Panc1 (cell line): Measurements from ENCODE around the gene GLT1D1. TPM values are rescaled to one million over a fixed set of nuclear protein-coding genes. Genes with fewer than 3 reads are reported as not detected.

Experiments
- ATAC-seq: fragments of 200-7000 bp; cut with Tn5 transposase; 2 replicates; pipeline ENCODE4 v1.9.1; 2020; ENCODE audit warnings: mild to moderate bottlenecking, moderate library complexity
- BruUV-seq: library from RNA; stranded (reverse); fragments of 400-500 nt; replicated peaks from 2 replicates; lab custom pipeline; 2021; lab: Mats Ljungman, UMichigan
- CTCF ChIA-PET: fragments of 300-600 bp; sonication (Branson Sonifier 250); formaldehyde crosslinking; loops from one replicate; lab custom pipeline; 2022; ENCODE audit warnings: antibody characterized with exemption; lab: Charles Lee
- POLR2A ChIA-PET: fragments of 300-600 bp; sonication (Branson Sonifier 250); formaldehyde crosslinking; loops from one replicate; lab custom pipeline; 2022; ENCODE audit warnings: antibody characterized with exemption; lab: Charles Lee
- DNase-seq: peaks from one replicate; pipeline ENCODE4 v3.0.0-alpha.2; 2010; ENCODE audit warnings: low read depth, low spot score
- H3K27ac ChIP-seq: 2 replicates; pipeline ENCODE4 v1.5.1; 2011; ENCODE audit warnings: mild to moderate bottlenecking, low read length, inconsistent platforms
- H3K27me3 ChIP-seq: fragments of 200-500 bp; sonication (Bioruptor generic); 2 replicates; pipeline ENCODE4 v1.6.0; 2014; ENCODE audit warnings: low read length, inconsistent platforms; ENCODE audit not compliant: control insufficient read depth, insufficient read depth
- H3K36me3 ChIP-seq: fragments of 200-500 bp; sonication (Bioruptor generic); 2 replicates; pipeline ENCODE4 v1.5.1; 2014; ENCODE audit warnings: inconsistent platforms, mild to moderate bottlenecking, low read length, moderate library complexity; ENCODE audit not compliant: control insufficient read depth, insufficient read depth
- H3K4me1 ChIP-seq: 2 replicates; pipeline ENCODE4 v1.5.1; 2011; ENCODE audit warnings: inconsistent platforms, mild to moderate bottlenecking, low read length, moderate library complexity; ENCODE audit not compliant: control insufficient read depth, insufficient read depth
- H3K4me3 ChIP-seq, 2 experiments: 2 replicates each; pipeline ENCODE4 v1.5.1; 2011 to 2012; ENCODE audit warnings: low read depth in 2 of 2, low read length in 2 of 2, mild to moderate bottlenecking in 2 of 2, inconsistent platforms in 1 of 2, moderate library complexity in 1 of 2
- H3K9me3 ChIP-seq: fragments of 200-500 bp; sonication (Bioruptor generic); 2 replicates; pipeline ENCODE4 v1.5.1; 2014; ENCODE audit warnings: low read depth, mild to moderate bottlenecking, inconsistent platforms, low read length, moderate library complexity; ENCODE audit not compliant: control insufficient read depth, insufficient read depth
- CTCF ChIP-seq: fragments of 450-650 bp; IDR thresholded peaks from 2 replicates; pipeline ENCODE4 v1.5.1; 2017; ENCODE audit warnings: mild to moderate bottlenecking
- POLR2AphosphoS5 ChIP-seq: IDR thresholded peaks from 2 replicates; pipeline ENCODE4 v1.6.1; 2012; ENCODE audit warnings: mild to moderate bottlenecking, low read depth, low read length, moderate library complexity
- REST ChIP-seq, 2 experiments: IDR thresholded peaks; 2 replicates each; pipeline ENCODE4 v1.6.1; 2011 to 2012; ENCODE audit warnings: low read depth in 2 of 2, control low read depth in 1 of 2, low read length in 1 of 2, mild to moderate bottlenecking in 1 of 2, moderate library complexity in 1 of 2; ENCODE audit not compliant: insufficient read depth in 1 of 2
- SIN3A ChIP-seq: IDR thresholded peaks from 2 replicates; pipeline ENCODE4 v1.6.1; 2012; ENCODE audit warnings: low read depth, mild to moderate bottlenecking, low read length, moderate library complexity, borderline replicate concordance; ENCODE audit not compliant: insufficient read depth
- TCF7L2 ChIP-seq: IDR thresholded peaks from 2 replicates; pipeline ENCODE4 v1.6.1; 2011; ENCODE audit warnings: mild to moderate bottlenecking, low read depth, low read length, inconsistent platforms
- in situ Hi-C: cut with HindIII; loops from 2 replicates; pipeline ENCODE4 v1.10.0; 2016; ENCODE audit warnings: low sequenced_read_pairs, low pct_unique_long_range_greater_than_20kb
- intact Hi-C: fragments of 100-400 bp; cut with micrococcal nuclease; formaldehyde crosslinking; loops from one replicate; pipeline ENCODE4 v1.10.0; 2022; ENCODE audit not compliant: unreplicated experiment
- total RNA-seq: library from RNA; stranded (reverse); gene quantifications from one replicate; pipeline ENCODE4 v1.2.1, GENCODE V29; 2021; ENCODE audit not compliant: unreplicated experiment

GLT1D1 gene
- total RNA-seq, 1 experiment from 2014 or later, result not detected

- Histone ChIP-seq H3K36me3 (no peaks in the 10 kb centered on the region), H3K4me1 (no peaks in the 10 kb centered on the region), H3K9me3 (no peaks in the 10 kb centered on the region), H3K27me3 (no peaks in the 10 kb centered on the region), H3K27ac (no peak overlapping the region), H3K4me3 (no peak overlapping the region)
- BruUV-seq, result no TSS peak
- DNase-seq, result no peak
- ChIA-PET POLR2A (no interaction called here), CTCF (no interaction called here)
- TF ChIP-seq REST (IDR thresholded peaks at IDR 0.05; ENCODE audit: insufficient read depth in 1 of 2, low read depth in 2 of 2, low read length in 1 of 2), result no peak
- TF ChIP-seq POLR2AphosphoS5, result no peak
- TF ChIP-seq SIN3A, result no peak
- TF ChIP-seq TCF7L2, result no peak
- in situ Hi-C loops (no loop called here), intact Hi-C loops (no loop called here)
- ATAC-seq, result no peak
Measured at GRCh38 chr12:128940090-128940888, 87.0 kb downstream of the GLT1D1 start.

GRCh38 chr12:128940974-128941373, 87.7 kb downstream of the GLT1D1 start:
- TF ChIP-seq POLR2AphosphoS5 (no peak), CTCF (no peak), TCF7L2 (no peak), REST (IDR thresholded peaks at IDR 0.05; ENCODE audit: insufficient read depth in 1 of 2, low read depth in 2 of 2, low read length in 1 of 2) (no peak), SIN3A (no peak)
- Histone ChIP-seq H3K27ac (no peak overlapping the region), H3K4me3 (no peak overlapping the region), H3K36me3 (no peaks in the 10 kb centered on the region), H3K27me3 (no peaks in the 10 kb centered on the region), H3K4me1 (no peaks in the 10 kb centered on the region), H3K9me3 (no peaks in the 10 kb centered on the region)
- DNase-seq (no peak), ATAC-seq (no peak)
- in situ Hi-C loops, result no loop called here
- BruUV-seq, result no TSS peak
- intact Hi-C loops, result no loop called here
- ChIA-PET POLR2A (no interaction called here), CTCF (no interaction called here)
